Activated CD4-positive, alpha-beta T cell treated with anti-CD3 and anti-CD28 coated beads for 1 hour (primary cell): ENCODE results near the gene SNIP1.
"Not testable (repeated sequence)": the region's sequence is repeated elsewhere in the genome, so short reads cannot be mapped to it uniquely, and the experiment has no call there.

ENCODE experiments used
- DNase-seq: peaks from one replicate; pipeline ENCODE4 v3.0.0-alpha.2; 2020

The SNIP1 gene

DNA sequence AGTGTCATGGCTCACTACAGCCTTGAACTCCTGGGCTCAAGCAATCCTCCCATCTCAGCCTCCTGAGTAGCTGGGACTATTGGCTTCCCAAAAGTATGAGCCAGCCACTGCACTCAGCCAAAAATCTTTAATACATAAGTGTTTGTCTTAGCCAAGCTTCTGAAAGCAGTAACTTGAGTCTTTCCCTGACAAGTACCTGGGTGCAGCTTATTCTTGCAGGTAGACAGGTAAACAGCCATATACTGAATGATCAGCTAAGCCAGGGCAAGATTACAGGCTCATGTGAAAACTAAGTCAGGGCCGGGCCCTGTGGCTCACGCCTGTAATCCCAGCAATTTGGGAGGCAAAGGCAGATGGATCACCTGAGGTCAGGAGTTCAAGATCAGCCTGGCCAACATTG, 47.4 kb downstream of the SNIP1 start:
- DNase-seq = no peak

DNA sequence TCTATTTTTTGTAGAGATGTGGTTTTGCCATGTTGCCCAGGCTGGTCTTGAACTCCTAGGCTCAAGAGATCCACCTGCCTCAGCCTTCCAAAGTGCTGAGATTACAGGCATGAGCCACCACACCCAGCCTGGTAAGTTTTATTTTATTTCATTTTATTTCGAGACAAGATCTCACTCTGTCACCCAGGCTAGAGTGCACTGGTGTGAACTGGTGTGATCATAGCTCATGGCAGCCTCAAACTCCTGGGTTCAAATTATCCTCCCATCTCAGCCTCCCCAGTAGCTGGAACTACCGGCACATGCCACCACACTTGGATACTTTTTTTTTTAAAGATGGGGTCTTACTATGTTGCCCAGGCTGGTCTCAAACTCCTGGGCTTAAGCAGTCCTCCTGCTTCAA, 51.3 kb downstream of the SNIP1 start:
- DNase-seq = not testable (repeated sequence)

DNA sequence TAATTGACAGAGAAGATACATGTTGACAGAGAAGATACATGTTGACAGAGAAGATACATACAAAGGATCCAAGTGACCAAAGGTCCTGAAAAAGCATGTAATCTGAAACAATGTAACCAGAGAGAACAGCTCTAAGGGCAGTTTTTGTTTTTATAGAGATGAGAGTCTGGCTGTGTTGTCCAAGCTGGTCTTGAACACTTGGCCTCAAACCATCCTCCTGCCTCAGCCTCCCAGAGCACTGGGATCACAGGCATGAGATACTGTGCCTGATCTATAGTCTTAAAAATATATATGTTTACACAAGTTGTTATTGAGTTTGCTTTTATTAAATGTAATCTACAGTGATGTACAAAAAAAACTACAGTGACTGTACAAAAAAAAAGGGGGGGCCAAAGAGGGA, 52.0 kb downstream of the SNIP1 start:
- no peak for DNase-seq

DNA sequence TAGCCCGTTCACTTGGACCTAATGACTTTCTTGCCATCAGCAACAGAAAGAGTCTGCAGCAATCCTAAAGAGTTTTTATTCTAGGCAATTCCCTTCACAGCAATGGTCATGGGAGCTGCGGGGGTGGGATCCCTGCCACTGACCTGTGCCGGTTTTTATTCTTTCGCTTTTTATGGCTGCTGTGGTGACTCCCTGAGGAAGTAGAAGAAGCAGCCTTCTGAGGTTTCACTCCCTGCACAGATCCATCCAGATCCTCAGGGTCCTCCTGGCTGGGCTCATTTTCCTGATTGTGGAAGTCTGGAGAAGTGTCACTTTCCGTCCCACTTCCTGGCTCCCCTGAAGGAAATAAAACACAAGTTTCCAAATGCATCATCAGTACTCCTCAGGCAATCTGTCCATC, 52.4 kb downstream of the SNIP1 start:
- DNase-seq = no peak

DNA sequence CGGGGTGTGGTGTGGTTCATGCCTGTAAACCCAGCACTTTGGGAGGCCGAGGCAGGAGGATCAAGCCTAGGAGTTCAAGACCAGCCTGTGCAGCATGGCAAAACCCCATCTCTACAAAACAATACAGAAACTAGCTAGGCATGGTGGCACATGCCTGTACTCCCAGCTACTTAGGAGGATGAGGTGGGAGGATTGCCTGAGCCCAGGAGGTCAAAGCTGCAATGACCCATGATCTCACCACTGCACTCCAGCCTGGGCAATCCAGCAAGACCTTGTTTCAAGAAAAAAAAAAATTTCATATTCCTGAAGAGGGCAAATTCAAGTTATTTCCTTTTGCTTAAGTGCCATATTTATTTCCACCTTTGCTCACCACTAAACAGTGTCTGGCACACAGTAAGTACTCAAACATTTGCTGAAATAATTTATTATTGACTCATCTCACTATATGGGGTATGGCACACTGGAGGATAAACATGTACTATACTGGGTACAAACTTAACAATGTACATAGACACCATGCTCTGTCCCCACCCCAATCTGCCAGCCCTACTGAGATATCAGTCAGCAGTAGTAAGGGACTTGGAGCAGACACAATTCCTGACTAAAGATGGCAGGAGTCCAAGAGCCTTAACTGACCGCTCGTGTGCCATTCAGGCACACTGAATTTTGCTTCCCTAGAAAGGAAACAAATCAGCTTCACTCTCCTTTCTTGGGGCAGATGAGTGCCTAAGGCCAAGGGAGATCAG, 55.0 kb downstream of the SNIP1 start:
- DNase-seq = no peak

DNA sequence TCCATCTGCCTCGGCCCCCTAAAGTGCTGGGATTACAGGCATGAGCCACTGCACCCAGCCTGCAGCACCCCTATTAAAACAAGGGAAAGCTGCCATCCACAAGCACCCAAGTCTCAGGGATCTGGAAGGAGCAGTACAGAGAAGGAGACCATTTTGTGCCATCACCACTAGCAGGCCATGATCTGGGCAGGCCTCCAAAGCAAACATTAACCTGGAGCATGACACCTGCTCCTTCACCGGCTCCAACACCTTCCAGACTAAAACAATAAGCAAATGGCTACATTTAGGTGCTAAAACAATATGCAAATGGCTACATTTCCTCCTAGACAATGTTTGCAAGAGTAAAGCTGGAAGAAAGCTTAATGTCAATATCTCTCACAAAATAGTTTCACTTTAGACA, 56.3 kb downstream of the SNIP1 start:
- no peak for DNase-seq

DNA sequence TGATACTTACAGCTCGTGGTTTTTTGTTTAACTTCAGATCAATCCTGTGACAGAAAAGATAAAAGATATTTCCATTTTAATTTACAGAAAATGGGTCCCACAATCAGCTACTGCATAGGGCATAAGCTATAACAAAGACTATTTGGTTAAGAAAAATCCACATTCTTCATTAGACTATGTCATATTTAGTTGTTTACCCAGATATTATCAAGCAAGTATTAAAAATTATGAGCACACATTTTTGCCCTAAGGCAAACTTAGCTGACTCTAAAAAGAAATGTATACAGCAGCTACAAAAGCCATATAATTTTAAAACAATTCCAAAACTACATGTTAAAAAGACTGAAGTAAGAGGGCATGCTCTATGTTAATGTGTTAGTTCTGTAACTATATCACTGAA, 58.2 kb downstream of the SNIP1 start:
- DNase-seq = no peak

DNA sequence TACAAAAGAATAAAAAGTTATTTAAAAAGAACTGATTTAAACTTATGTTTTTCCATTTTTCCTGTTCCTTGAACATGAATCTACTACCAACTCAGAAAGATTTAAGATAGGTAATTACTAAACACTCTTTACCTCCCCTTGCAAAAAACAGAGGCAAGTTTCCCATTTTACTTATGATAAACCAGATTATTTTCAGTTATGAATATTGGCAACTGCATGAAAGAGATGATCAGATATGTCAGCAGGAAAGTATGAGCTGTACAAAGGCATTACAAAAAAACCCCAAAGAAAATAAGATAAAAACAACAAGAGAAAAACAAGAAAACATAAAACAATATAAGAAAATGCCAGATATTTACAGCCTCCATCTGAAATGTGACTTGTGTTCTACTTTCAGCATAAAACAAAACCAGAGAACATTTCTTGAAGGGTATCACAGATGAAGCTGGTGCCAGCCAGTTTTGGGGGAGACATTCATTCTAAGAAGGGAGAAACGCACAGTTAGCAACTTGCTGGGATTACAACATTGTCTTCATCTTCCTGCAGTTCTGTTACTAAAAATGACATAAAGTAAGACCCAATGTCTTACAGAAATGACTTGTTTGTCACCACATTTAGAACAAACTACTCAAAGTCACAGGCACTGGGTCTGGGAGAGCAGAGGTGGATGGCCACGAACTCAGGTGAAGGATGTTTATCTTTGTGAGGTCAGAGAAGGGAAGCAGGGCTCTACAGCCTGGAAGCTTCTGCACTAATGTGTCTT, 60.6 kb downstream of the SNIP1 start:
- DNase-seq = no peak

DNA sequence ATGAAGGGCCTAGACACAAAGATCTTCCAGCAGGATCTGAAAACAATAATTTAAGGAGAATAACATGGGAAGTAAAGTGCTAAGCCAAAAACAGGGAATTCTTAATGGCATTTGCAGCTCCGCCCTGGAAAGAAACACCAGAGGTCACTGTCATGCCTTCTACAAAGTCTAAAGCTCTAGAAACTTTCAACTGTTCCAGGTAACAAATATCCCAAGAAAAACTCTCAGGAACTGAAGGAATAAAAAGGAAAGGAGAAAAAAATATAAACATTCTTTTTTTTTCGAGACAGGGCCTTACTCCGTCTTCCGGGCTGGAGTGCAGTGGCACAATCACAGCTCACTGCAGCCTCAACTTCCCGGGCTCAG, 66.5 kb downstream of the SNIP1 start:
- DNase-seq = no peak

DNA sequence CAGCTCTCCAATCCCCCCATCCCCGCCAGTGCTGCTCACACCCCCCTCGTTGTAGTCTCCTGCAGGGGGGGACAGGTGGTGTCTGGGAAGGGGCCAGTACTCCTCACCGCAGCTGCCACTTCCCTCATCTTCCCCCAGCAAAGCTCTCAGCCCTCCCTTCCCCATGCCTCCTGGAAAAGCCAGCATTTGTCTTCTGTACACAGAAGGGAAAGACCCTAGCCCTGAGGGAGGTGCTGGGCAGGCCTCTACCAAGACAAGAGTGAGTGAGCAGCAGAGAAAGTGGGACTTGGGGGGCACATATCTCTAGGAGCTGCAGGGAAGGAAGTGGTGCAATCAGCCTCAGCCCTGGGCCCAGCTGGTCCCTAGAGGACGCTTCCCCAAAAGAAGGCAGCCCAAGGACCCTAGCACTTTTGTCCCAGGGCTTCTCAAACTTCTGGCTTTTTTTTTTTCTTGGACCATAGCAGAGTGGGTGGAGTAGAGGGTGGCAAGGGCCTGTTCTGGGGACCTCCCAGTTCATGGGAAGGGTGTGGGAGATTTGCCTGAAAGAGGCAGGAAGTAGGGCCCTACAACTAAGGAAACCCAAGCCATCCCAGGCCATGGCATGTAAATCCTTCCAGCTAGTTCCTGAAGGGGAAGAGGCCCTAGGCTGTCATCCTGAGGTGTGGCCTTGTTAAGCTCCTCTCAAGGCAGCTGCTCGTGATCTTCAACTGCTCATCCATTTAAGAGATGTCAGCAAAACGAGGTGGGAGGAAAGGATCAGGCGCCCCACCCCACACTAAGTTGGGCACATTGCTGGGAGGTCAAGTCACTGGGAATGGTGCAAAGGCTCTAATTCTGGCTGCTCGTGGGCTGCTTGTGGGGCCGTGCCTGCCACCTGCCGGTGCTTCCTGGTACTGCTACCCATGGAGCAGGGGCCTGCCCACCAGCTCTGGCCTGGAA, 67.1 kb downstream of the SNIP1 start:
- peak; percentile 68 for DNase-seq

DNA sequence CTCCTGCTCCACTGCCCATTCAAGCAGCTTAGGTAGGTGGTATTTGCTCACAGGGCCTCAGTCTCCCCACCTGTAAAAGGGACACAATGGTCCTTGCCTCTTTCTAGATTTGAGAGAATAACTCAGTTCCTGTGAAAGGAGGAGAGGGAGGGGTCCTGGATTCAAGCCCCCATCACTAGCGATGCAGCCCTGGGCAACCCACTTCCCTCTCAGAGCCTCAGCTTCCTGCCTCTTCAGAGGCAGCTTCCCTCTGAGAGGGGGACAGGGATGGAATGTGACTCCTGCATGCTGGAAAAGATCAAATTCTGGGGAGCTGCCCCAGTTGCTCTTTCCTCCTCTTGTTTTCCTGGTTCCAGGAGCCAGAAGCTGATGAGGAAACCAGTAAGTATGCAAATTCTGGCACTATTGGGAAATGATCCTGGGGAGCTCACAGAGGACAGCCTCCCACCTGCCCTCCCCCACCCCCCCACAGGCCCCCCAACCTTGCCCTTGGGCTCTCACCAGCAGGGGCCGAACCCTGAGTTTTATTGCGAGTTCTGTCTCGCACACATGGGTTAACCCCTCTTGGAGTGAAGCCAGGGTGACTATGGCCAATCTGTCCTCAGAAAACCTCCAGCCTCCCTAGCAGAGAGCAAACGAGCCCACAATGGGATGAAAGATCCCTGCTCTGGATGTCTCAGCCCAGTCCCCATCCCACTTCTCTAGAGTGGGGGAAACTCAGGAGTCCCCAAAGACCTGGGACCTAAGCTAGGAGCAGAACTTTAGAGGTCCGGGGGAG, 68.0 kb downstream of the SNIP1 start:
- no peak for DNase-seq
